GM10248 (cell line): ENCODE data around the gene ZNF750.

Source experiments
- CTCF ChIA-PET: fragments of 300-600 bp; sonication (Branson Sonifier 250); formaldehyde crosslinking; extraction: SDS; loops from one replicate; lab custom pipeline; 2021; ENCODE audit warnings: antibody characterized with exemption; lab: Yijun Ruan, JAX
- POLR2A ChIA-PET: fragments of 350-650 bp; sonication (Branson Sonifier 250); formaldehyde crosslinking; extraction: SDS; loops from one replicate; lab custom pipeline; 2020; ENCODE audit warnings: antibody characterized with exemption; lab: Yijun Ruan, JAX
- DNase-seq: peaks from one replicate; pipeline ENCODE4 v3.0.0; 2012; ENCODE audit errors: extremely low spot score
- TF ChIP-seq, protein P1 (sequence below): IDR thresholded peaks from 2 replicates; pipeline ENCODE4 v1.5.1; 2012; ENCODE audit warnings: mild to moderate bottlenecking, low read depth; ENCODE audit errors: extremely low read depth, missing control alignments, control extremely low read depth

The ZNF750 gene

DNA sequence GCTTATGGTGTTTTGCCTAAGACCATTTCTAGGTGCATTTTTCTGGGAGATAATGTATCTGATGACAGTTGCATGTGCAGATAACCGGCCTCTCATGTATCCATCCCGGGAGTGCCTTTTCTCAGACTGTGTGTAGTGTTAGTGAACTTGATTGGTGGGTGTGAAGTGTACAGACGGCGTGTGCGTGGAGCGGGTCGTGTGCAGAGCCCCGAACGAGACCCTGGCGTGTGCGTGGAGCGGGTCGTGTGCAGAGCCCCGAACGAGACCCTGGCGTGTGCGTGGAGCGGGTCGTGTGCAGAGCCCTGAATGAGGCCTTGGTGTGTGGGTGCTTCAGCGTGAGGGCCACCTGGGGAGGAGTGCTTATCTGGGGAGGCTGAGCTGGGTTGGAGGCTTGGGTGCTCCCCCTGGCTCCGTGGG lies 28.9 kb upstream of the ZNF750 start:
- TF ChIP-seq, protein P1, sequence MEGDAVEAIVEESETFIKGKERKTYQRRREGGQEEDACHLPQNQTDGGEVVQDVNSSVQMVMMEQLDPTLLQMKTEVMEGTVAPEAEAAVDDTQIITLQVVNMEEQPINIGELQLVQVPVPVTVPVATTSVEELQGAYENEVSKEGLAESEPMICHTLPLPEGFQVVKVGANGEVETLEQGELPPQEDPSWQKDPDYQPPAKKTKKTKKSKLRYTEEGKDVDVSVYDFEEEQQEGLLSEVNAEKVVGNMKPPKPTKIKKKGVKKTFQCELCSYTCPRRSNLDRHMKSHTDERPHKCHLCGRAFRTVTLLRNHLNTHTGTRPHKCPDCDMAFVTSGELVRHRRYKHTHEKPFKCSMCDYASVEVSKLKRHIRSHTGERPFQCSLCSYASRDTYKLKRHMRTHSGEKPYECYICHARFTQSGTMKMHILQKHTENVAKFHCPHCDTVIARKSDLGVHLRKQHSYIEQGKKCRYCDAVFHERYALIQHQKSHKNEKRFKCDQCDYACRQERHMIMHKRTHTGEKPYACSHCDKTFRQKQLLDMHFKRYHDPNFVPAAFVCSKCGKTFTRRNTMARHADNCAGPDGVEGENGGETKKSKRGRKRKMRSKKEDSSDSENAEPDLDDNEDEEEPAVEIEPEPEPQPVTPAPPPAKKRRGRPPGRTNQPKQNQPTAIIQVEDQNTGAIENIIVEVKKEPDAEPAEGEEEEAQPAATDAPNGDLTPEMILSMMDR = no peak
- CTCF ChIA-PET = interaction anchor here (1.2 kb wide), 1 partner anchor 25 kb away, joined by 3 read pairs; no protein-coding TSS in a partner anchor
- POLR2A ChIA-PET = no interaction called here

DNA sequence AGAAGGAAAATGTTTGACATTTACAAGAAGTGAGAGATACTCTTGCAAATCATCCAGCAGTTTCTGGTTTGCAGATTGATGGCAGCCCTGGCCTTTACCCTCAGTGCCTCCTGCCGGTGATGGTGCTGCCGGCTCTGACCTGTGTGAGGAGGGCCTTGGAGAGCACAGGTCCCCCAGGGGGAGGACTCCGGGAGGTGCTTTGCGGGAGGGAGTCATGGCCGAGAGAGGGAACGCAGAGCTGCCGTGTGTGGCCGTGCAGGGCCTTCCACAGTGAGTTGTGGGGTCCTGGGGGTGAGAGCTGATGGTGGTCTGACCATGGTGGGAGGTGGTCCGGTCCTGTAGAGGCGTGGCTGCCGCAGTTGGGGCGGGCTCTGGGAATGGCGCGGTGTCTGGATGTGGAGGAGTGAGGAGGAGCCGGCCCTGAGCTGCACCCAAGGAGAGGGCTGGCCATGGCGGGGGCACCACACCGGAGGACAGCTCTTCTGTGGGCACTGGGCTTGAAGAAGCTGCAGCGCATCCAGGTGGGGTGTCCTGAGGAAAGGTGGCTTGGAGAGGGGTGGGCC lies 28.0 kb upstream of the ZNF750 start:
- ChIA-PET POLR2A (no interaction called here), CTCF (no interaction called here)
- TF ChIP-seq, protein P1 = no peak
- no peak for DNase-seq

More for the DNA sequence above, 28.9 kb upstream of the ZNF750 start:
- no peak for DNase-seq

DNA sequence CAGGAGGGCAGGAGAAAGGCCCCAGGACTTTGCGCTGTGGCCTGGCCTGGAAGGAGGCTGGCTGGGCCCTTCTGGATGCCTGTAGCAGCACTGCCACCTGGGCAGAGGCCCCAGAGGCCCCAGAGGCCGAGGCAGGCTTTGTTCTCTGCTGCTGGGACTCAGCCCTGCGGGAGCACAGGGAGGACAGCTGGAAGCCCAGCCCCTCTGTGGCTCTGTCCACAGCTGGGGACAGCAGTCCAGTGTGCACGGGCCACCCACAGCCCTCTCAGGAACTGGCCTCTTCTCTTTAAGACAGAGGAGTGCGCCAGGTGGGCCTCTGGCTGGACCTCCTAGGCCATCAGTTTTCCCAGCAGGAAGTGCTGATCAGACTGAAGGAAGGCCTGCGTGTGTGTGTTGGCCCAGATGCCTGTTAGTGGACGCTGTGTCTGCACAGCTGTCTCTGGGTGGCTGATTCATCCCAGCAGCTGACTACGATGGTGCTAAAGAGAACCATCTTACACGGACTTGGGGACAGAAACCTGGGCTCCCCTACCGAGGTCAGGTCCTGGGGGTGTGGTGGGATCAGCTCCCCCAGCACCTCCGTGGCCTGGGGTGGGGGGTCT lies 26.9 kb upstream of the ZNF750 start:
- ChIA-PET POLR2A (no interaction called here), CTCF (interaction anchor here (1.5 kb wide), 1 partner anchor 8 kb away, joined by 5 read pairs; no protein-coding TSS in a partner anchor)
- no peak for DNase-seq

DNA sequence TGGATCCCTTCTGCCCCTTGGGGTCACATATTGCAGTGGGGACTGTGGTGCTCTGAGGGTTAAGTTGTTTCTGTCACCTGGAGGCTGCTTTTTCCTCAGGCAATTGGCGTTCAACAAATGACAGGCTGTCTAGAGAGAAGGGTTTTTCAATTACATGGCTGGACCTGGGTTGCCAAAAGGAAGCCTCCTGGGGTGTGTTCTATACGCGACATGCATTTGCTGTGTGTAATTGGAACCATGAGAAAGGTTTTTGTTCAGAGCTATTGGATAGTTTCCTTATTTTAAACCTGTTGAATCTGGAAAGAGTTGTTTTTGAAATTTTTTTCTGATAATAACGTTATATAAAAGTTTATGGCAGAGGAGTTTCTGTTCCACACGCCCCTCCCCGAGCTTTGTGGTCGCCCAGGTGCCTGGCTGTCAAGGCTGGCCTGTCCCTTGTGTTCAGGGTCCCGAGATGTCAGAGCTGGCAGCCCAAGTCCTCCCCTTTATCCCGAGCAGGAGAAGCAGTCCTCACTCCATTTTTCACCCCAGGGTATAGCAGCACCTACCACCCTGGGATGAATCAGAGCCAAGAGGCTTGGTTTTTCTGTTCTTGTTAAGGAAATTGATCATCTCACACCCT lies 26.1 kb upstream of the ZNF750 start:
- CTCF ChIA-PET = interaction anchor here (1.1 to 1.5 kb wide), 2 partner anchors 9 to 85 kb away, joined by 3 to 5 read pairs; no protein-coding TSS in a partner anchor
- DNase-seq = no peak
- POLR2A ChIA-PET = no interaction called here
- TF ChIP-seq, protein P1 = no peak

More for the DNA sequence above, 26.9 kb upstream of the ZNF750 start:
- TF ChIP-seq, protein P1 = no peak

DNA sequence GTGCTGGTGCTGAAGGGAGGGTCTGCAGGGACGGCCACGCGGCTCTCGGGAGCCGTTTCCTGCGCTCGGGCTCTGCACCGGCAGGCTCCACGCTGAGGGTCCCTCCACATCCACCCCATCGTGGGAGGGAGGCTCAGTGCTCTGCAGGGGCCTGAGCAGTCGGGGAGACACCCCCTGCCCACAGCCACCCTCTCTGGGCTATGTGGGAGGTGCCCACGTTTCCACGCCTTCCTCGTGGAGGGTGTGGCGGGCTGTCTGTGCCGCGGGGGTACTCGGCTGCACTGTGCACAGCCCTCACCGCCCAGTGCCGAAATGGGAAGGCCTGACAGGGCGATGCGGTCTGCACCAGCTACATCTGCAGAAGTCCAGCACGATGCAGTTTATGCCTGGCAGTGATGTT lies 25.5 kb upstream of the ZNF750 start:
- CTCF ChIA-PET = interaction anchor here (1.1 to 1.5 kb wide), 3 partner anchors 10 to 84 kb away, joined by 3 to 5 read pairs (median 4); no protein-coding TSS in a partner anchor
- POLR2A ChIA-PET = no interaction called here
- TF ChIP-seq, protein P1 = no peak
- no peak for DNase-seq

DNA sequence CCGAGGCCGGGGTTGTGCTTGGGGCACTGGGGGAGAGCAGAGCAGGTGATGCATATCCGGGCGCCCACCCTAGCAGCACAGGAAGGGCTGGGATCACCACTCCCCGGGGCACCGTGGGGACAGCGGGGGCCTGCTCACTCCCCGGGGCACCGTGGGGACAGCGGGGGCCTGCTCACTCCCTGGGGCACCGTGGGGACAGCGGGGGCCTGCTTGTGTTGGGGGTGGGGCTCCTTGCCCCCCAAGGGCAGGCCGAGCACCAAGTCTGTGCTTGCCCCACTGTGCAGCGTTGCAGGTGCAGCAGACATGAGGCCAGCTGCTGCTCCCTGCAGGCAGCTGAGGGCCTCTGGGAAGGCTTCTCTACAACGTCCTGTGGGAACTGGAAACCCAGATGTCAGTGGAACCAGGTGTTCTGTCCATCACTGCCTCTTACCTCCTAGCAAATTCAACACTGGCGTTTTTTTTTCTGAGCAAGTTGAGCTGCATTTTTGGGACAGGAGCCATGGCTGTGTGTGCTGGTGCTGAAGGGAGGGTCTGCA lies 25.0 kb upstream of the ZNF750 start:
- TF ChIP-seq, protein P1 = peak; percentile 41
- DNase-seq = no peak
- ChIA-PET POLR2A (interaction anchor here (0.7 kb wide), 1 partner anchor 21 kb away, joined by 3 read pairs; no protein-coding TSS in a partner anchor), CTCF (interaction anchor here (1.1 to 1.9 kb wide), 5 partner anchors 21 to 84 kb away, joined by 3 to 11 read pairs (median 4); no protein-coding TSS in a partner anchor)
